Heart left ventricle (tissue), 13 donors: ENCODE measurements around the gene ZNF487.

Experiments used
- POLR2A ChIP-seq, 2 donors: fragments of 450-650 bp; IDR thresholded peaks; one replicate each; pipeline ENCODE4 v1.6.1; 2017; ENCODE audit warnings: antibody characterized with exemption in 2 of 2, mild to moderate bottlenecking in 2 of 2, moderate library complexity in 2 of 2
- TF ChIP-seq, protein P1 (sequence below), 12 donors: fragments of 200-600 bp; sonication (generic) in 4 of 12; IDR thresholded peaks; one replicate each; pipeline versions ENCODE4 v1.5.0 to v1.8.0; 2018 to 2022; ENCODE audit warnings: antibody characterized with exemption in 12 of 12, mild to moderate bottlenecking in 5 of 12
- donor health status: ischemic (EF 13 %, LVEDD 7.1; RV severe dilation, severe dysfunction).
- donor health status: DM: no; HTN: yes; CAD: no.
- donor health status: DM: no; HTN: no; CAD: no.
- donor health status: ischemic (EF 25% LVEDD 6.9; RV normal size, moderate dysfunction).
- donor health status: ischemic (EF 25% LVEDD 5.7; RV mildly dilated, moderate dysfunction).
- donor health status: ischemic (EF 35%, LVEDD 5.7; RV mildly dilated, moderate dysfunction).
- donor health status: nonischemic (EF 11% LVEDD 7.7; RV severe dilation, severe dysfunction).
- donor health status: DM: yes; HTN: yes; CAD: no.
- donor health status: PGD.
- donor health status: ischemic (EF 29% LVEDD 5.4; RV normal size, mild dysfunction).
- donor health status: nonischemic (EF 23%, LVEDD 6.1; RV moderate dilation, normal function).

DNA sequence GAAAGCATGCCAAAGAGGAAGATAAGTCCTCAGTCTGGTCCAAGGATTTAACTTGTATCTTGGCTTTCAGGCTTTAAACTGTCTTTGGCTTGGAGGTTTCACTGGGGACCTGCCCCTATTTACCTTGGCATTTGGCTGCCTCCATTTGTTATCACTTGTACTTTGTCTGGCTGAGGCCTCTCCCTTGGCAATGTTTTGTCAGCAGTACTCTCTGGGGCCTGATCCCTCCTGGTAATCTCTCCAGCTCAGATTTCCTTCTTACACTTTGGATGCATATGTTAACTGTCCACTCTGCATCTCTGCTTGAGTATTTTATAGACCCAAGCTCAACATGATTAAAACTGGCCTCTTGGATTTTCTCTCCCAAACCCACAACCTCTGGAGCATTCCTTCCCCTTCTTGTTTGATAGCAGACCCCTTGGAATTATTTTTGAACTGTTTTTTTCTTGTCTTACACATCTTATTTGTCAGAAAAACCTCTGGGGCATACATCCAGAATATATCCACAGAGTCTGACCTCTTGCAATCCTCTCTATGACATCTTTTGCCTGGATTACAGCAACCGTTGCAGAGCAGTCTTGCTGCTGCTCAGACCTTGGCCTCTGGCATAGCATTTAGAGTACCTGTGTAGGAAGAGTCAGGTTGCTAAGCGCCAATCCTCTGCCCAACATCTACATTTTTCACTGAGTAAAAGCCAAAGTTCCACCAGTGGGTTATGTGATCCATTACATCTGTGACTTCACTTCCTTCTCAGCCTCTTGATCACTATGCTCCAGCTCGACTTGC lies 35.2 kb downstream of the ZNF487 start:
- TF ChIP-seq, protein P1, sequence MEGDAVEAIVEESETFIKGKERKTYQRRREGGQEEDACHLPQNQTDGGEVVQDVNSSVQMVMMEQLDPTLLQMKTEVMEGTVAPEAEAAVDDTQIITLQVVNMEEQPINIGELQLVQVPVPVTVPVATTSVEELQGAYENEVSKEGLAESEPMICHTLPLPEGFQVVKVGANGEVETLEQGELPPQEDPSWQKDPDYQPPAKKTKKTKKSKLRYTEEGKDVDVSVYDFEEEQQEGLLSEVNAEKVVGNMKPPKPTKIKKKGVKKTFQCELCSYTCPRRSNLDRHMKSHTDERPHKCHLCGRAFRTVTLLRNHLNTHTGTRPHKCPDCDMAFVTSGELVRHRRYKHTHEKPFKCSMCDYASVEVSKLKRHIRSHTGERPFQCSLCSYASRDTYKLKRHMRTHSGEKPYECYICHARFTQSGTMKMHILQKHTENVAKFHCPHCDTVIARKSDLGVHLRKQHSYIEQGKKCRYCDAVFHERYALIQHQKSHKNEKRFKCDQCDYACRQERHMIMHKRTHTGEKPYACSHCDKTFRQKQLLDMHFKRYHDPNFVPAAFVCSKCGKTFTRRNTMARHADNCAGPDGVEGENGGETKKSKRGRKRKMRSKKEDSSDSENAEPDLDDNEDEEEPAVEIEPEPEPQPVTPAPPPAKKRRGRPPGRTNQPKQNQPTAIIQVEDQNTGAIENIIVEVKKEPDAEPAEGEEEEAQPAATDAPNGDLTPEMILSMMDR (IDR thresholded peaks at IDR 0.05): no peak
- no peak for TF ChIP-seq POLR2A (IDR thresholded peaks at IDR 0.05)
